Hematopoietic multipotent progenitor cell treated with erythropoietin and hydrocortisone succinate and interleukin-3 and kit ligand, for 4 days (in vitro differentiated cells): ENCODE data around the gene MUC20.
"Not testable (repeated sequence)": the region's sequence is repeated elsewhere in the genome, so short reads cannot be mapped to it uniquely, and the experiment has no call there.

Experiments used
- DNase-seq: peaks from one replicate; pipeline ENCODE4 v3.0.0-alpha.2; 2015

MUC20 gene

GRCh38 chr3:195773956-195774537 lies 53.3 kb downstream of the MUC20 start:
- no peak for DNase-seq

GRCh38 chr3:195774917-195775316 lies 54.1 kb downstream of the MUC20 start:
- peak; percentile 59 for DNase-seq

DNA sequence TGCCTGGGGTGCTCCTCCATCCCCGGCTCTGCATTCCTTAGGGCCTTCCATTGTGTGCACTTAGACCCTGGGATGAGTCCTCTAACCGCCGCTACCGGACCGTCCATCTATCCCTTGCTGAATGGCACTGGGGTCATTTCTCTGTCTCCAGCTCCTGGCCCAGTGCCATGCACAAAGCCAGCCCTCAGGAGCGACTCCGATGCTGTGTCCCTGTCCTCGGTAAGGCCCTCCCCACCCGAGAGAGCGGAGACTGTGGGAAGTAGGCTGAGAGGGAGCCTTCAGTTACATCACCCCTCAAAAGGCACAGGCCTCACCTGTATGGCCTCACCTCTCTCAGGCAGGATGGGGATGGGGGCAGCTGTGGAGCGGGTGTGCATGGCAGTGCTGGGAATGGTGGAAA lies 57.2 kb downstream of the MUC20 start:
- no peak for DNase-seq

DNA sequence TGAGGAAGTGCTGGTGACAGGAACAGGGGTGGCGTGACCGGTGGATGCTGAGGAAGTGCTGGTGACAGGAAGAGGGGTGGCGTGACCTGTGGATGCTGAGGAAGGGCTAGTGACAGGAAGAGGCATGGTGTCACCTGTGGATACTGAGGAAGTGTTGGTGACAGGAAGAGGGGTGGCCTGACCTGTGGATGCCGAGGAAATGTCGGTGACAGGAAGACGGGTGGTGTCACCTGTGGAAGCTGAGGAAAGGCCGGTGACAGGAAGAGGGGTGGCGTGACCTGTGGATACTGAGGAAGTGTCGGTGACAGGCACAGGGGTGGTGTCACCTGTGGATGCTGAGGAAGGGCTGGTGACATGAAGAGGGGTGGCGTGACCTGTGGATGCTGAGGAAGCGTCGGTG lies 60.5 kb downstream of the MUC20 start:
- not testable (repeated sequence) for DNase-seq
